ENCODE data around the gene RBCK1.

DNA sequence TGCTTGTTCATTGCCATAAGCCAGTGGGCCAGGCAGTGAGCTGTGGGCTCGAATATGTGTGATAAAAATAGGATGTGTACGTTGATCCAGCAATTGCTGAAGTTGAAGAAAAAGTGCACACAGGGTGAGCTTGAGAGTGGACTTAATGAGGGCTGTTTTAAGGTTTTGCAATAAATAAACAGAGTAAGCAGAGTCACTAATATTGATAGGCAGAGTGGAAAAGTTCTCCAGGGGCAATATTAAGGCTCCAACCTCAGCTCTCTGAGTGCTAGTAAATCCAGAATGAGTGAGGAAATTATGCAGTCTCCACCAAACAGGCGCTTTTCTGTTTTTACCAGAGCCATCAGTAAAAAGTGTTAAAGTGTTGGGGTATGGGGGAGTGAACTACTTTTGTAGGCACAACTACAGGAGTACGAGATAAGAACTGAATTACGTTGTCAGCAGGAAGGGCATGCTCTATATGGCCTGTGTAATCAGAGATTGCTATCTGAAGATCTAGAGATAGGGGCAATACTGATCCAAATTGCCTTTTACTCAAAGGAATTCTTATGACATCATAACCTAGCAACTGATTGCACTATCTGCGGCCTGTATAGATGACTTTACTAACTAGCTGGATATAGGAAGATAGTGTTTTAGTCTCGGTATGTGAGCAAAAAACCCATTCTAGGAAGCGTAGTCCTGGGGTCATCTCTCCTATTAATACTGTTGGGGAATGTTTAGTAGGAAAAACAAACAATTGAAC lies 61.8 kb downstream of the RBCK1 start:
- TF ChIP-seq, protein P1, sequence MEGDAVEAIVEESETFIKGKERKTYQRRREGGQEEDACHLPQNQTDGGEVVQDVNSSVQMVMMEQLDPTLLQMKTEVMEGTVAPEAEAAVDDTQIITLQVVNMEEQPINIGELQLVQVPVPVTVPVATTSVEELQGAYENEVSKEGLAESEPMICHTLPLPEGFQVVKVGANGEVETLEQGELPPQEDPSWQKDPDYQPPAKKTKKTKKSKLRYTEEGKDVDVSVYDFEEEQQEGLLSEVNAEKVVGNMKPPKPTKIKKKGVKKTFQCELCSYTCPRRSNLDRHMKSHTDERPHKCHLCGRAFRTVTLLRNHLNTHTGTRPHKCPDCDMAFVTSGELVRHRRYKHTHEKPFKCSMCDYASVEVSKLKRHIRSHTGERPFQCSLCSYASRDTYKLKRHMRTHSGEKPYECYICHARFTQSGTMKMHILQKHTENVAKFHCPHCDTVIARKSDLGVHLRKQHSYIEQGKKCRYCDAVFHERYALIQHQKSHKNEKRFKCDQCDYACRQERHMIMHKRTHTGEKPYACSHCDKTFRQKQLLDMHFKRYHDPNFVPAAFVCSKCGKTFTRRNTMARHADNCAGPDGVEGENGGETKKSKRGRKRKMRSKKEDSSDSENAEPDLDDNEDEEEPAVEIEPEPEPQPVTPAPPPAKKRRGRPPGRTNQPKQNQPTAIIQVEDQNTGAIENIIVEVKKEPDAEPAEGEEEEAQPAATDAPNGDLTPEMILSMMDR (conservative IDR thresholded peaks at IDR 0.05), result no peak
- TF ChIP-seq ZFX (IDR thresholded peaks at IDR 0.05), result no peak
